ENCODE measurements around the gene KNTC1.
"Not testable (repeated sequence)": the region's sequence is repeated elsewhere in the genome, so short reads cannot be mapped to it uniquely, and the experiment has no call there.

Gene KNTC1

GRCh38 chr12:122563361-122563760 lies 36.3 kb downstream of the KNTC1 start:
- no peak for DNase-seq

GRCh38 chr12:122566816-122567215 lies 39.8 kb downstream of the KNTC1 start:
- DNase-seq: not testable (repeated sequence)

GRCh38 chr12:122569288-122569687 lies 42.2 kb downstream of the KNTC1 start:
- DNase-seq: no peak

- not testable (repeated sequence) for DNase-seq
Observed at GRCh38 chr12:122570006-122570405, 43.0 kb downstream of the KNTC1 start.

- no peak for DNase-seq
Observed at GRCh38 chr12:122571821-122572220, 44.8 kb downstream of the KNTC1 start.

GRCh38 chr12:122583294-122583693 lies 56.2 kb downstream of the KNTC1 start:
- DNase-seq: not testable (repeated sequence)

GRCh38 chr12:122584177-122584863 lies 57.3 kb downstream of the KNTC1 start:
- DNase-seq: no peak

GRCh38 chr12:122590990-122591389 lies 63.9 kb downstream of the KNTC1 start:
- no peak for DNase-seq

GRCh38 chr12:122591966-122592365 lies 64.9 kb downstream of the KNTC1 start:
- not testable (repeated sequence) for DNase-seq

- not testable (repeated sequence) for DNase-seq
Observed at GRCh38 chr12:122592543-122592942, 65.5 kb downstream of the KNTC1 start.

GRCh38 chr12:122593910-122594309 lies 66.9 kb downstream of the KNTC1 start:
- DNase-seq: no peak

GRCh38 chr12:122596838-122597237 lies 69.8 kb downstream of the KNTC1 start:
- DNase-seq: no peak

- no peak for DNase-seq
Observed at GRCh38 chr12:122602456-122602855, 75.4 kb downstream of the KNTC1 start.

GRCh38 chr12:122604993-122605392 lies 77.9 kb downstream of the KNTC1 start:
- DNase-seq: no peak

GRCh38 chr12:122609732-122610131 lies 82.7 kb downstream of the KNTC1 start:
- DNase-seq: no peak

GRCh38 chr12:122610207-122610606 lies 83.2 kb downstream of the KNTC1 start:
- no peak for DNase-seq

- no peak for DNase-seq
Observed at GRCh38 chr12:122610911-122611310, 83.9 kb downstream of the KNTC1 start.

GRCh38 chr12:122614839-122615238 lies 87.8 kb downstream of the KNTC1 start:
- DNase-seq: no peak

GRCh38 chr12:122615780-122616179 lies 88.7 kb downstream of the KNTC1 start:
- no peak for DNase-seq

- no peak for DNase-seq
Observed at GRCh38 chr12:122635471-122635870, 108.4 kb downstream of the KNTC1 start.

- no peak for DNase-seq
Observed at GRCh38 chr12:122643207-122643805, 116.3 kb downstream of the KNTC1 start.

- peak; percentile 73 for DNase-seq
Observed at GRCh38 chr12:122646517-122647217, 119.6 kb downstream of the KNTC1 start.

GRCh38 chr12:122651520-122652224 lies 124.6 kb downstream of the KNTC1 start:
- no peak for DNase-seq

All from activated naive CD4-positive, alpha-beta T cell treated with Interleukin-2 at 50 U/mL for 16 hours (primary cell).